Activated CD4-positive, alpha-beta T cell treated with anti-CD3 and anti-CD28 coated beads for 4 hours (primary cell): ENCODE results near the gene APOA1.
"Not testable (repeated sequence)": the region's sequence is repeated elsewhere in the genome, so short reads cannot be mapped to it uniquely, and the experiment has no call there.

Source experiments
- DNase-seq, 2 donors: peaks; one replicate each; pipeline ENCODE4 v3.0.0-alpha.2; 2020

Gene APOA1

GRCh38 chr11:116857316-116857715, 19.9 kb upstream of the APOA1 start:
- DNase-seq = no peak

- no peak for DNase-seq
Measured at GRCh38 chr11:116856423-116856822, 19.0 kb upstream of the APOA1 start.

GRCh38 chr11:116855413-116855812, 18.0 kb upstream of the APOA1 start:
- no peak for DNase-seq

DNA sequence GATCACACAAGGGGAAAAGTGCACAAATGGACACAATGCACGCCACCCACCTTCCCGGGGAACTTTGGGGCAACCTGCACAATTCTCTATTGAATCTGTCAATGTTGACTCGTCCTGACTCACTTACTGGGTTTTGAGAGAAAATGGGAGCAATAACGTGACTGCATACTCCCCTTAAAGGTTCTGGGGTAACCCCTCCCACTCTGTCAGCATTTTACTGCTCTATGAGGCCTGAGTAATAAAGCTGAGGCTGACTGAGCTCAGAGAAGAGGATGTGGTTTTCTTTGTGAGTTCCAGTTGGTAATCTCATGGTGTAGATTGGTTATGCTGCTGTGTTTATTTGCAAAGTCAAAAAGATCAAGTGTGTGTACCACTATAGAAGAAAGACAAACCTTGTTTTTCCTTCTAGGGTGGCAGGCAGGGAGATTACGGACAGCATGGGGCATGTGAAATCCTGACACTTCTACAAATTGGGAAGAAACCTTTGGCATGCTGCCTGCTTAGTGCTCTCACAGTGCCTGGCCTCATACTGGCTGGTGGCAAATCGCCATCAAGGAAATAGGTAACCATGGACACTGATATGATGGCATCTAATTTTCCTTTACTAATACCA, 16.1 kb upstream of the APOA1 start:
- peak; percentile 59 to 63 for DNase-seq

- DNase-seq = no peak
Measured at GRCh38 chr11:116852261-116853031, 15.0 kb upstream of the APOA1 start.

GRCh38 chr11:116851626-116852025, 14.2 kb upstream of the APOA1 start:
- DNase-seq = peak; percentile 39 to 49

GRCh38 chr11:116849486-116849885, 12.1 kb upstream of the APOA1 start:
- DNase-seq = no peak

DNA sequence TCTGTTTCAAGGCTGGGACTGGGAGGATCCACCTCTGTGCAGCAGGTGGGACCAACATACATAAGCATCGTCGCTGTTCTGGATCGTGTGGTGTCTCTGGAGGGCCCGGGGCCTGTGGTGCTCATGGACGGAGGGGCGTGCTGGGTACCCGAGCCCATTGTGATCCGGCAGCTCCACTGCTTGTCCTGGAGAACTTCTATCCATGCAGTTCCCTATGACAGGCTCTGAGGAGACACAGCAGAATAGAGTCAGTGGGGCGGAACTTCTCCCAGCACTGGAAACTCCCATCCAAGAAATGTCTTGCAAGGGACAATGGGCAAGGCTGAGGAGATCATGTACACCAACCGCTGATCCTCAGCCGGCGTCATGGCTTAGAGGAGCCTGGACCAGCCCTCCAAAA, 11.6 kb upstream of the APOA1 start:
- DNase-seq = no peak

DNA sequence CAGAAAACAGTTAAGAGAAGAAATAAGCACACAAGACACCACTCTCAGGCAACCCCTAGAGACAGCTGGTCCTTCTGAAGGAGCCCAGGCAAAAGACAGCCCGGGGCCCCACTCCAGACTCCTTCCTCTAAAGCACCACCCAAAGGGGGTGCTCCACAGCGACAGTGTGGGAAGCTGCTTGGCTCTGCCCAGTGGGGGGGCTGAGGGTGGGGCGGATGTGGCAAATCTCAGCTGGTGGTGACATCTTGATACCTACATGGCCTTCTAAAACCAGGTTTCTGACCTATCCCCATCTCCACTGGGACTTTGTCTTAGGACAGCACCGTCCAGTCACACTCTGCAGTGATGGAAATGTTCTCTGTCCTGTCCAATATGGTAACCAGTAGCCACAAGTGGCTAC, 10.2 kb upstream of the APOA1 start:
- DNase-seq = no peak

- DNase-seq = no peak
Measured at GRCh38 chr11:116844722-116845121, 7.3 kb upstream of the APOA1 start.

DNA sequence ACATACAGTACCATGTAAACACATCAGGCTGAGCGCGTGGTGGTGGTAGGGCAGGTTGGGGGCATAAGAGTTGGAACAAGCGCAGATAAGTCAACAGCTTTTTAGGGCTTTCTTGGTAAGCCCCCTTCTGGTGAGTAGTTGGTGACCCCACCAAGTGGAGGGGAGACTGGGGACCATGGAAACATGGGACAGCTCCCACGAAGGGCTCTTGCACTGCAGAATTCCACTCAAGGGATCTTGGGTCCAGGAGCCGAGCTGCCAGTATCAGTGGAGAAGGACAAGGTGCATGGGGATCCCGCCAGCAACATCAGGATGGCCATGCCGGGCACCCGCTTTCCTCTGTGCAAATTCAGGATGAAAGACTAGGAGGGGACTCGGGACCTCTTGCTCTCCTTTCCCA, 6.2 kb upstream of the APOA1 start:
- DNase-seq = no peak

GRCh38 chr11:116842909-116843308, 5.5 kb upstream of the APOA1 start:
- no peak for DNase-seq

GRCh38 chr11:116842117-116842516, 4.7 kb upstream of the APOA1 start:
- DNase-seq = no peak

DNA sequence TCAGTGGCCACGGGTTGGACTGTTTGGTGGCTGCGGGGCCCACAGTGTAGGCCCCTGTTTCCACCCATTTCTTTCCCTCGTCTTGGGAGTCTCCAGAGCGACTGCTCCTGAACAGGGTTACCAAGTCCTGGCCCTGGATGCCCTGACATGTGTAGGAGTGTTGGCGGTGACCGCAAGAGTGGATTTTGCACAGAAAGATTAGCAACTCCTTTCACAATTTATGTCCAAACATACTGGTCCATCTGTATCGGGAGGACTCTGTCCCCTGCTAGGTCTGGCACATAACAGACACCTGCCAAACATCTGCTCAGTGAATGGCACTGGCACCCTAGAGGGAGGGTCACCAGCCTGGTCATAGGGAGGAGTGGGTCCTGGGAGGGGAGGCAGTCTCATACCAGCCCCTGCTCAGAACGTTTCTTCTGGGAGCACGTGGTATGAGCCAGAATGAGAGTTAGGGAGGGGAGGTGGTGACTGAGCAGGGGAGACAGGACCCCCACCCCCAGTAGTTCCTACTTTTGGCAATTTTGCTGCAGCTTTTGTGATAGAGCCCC, 3.4 kb upstream of the APOA1 start:
- no peak for DNase-seq

- no peak for DNase-seq
Measured at GRCh38 chr11:116840224-116840745, 2.9 kb upstream of the APOA1 start.

- no peak for DNase-seq
Measured at GRCh38 chr11:116838321-116839084, 1.1 kb upstream of the APOA1 start.

GRCh38 chr11:116836632-116836991, 810 bp downstream of the APOA1 start:
- DNase-seq = no peak

GRCh38 chr11:116835791-116836631, 1.4 kb downstream of the APOA1 start:
- DNase-seq = peak; percentile 73 to 75

- no peak for DNase-seq
Measured at GRCh38 chr11:116835042-116835772, 2.2 kb downstream of the APOA1 start.

DNA sequence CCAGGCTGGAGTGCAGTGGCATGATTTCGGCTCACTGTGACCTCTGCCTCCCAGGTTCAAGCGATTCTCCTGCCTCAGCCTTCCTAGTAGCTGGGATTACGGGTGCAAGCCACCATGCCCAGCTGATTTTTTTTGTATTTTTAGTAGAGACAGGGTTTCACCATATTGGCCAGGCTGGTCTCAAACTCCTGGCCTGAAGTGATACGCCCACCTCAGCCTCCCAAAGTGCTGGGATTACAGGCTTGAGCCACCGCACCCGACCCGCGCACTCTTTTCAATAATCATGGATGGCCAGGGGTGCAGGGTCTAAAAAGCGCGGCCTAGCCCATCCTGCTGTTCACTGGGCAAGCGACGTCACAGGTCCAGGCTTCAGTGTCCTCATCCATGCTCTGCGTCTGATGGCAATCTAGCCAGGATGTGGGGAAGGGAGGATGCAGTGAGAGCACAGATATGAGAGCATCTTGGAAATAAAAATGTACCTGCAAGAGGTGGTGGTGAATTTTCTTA, 2.8 kb downstream of the APOA1 start:
- DNase-seq = not testable (repeated sequence)

DNA sequence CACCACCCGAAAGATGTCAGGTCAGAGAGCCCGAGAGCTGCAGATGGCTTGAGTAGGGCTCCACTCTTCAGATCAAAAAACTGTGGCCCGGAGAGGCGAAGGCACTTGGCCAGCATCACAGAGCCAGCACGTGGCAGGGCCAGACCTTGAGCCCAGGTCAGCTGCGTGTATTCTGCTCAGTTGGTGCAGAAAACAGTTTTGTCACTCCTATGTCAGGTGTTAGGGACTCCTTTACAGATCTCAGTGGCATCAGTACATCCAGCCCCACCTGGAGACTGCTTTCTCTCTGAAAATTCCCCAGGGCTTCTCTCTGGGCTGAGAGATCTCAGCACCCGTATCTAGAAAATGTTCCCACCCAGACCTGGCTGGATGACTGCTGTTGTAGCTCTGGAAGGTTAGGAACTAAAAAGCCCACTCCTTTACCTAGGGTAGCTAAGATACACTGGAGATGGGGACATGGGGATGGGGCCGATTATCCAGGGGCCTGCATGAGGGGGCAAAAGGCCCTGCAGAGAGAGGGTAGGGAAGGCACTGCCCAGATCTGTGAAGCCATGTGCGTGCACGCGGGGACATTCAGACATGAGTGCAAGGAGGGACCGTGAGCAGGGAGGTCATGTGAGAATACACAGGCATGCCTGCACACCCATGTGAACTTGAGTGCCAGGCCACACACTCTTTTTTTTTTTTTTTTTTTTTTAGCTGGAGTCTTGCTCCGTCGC, 3.4 kb downstream of the APOA1 start:
- DNase-seq = no peak
